Measurements from ENCODE around the gene MUCL3.
"Not testable (repeated sequence)": the region's sequence is repeated elsewhere in the genome, so short reads cannot be mapped to it uniquely, and the experiment has no call there.

The MUCL3 gene

GRCh38 chr6:30895343-30895742, 45.4 kb upstream of the MUCL3 start:
- TF ChIP-seq CTCF (IDR thresholded peaks at IDR 0.05; ENCODE audit: extremely low read depth, missing control alignments) = no peak
- DNase-seq (ENCODE audit: low spot score) = no peak

- TF ChIP-seq CTCF (IDR thresholded peaks at IDR 0.05; ENCODE audit: extremely low read depth, missing control alignments) = no peak
- no peak for DNase-seq (ENCODE audit: low spot score)
Observed at GRCh38 chr6:30896541-30896940, 44.2 kb upstream of the MUCL3 start.

GRCh38 chr6:30897882-30898281, 42.9 kb upstream of the MUCL3 start:
- TF ChIP-seq CTCF (IDR thresholded peaks at IDR 0.05; ENCODE audit: extremely low read depth, missing control alignments) = no peak

GRCh38 chr6:30898750-30899360, 41.9 kb upstream of the MUCL3 start:
- DNase-seq (ENCODE audit: low spot score) = no peak
- no peak for TF ChIP-seq CTCF (IDR thresholded peaks at IDR 0.05; ENCODE audit: extremely low read depth, missing control alignments)

More at GRCh38 chr6:30897882-30898281, 42.9 kb upstream of the MUCL3 start:
- no peak for DNase-seq (ENCODE audit: low spot score)

- no peak for DNase-seq (ENCODE audit: low spot score)
- TF ChIP-seq CTCF (IDR thresholded peaks at IDR 0.05; ENCODE audit: extremely low read depth, missing control alignments) = no peak
Observed at GRCh38 chr6:30900863-30901417, 39.8 kb upstream of the MUCL3 start.

GRCh38 chr6:30901436-30901835, 39.3 kb upstream of the MUCL3 start:
- DNase-seq (ENCODE audit: low spot score) = no peak
- no peak for TF ChIP-seq CTCF (IDR thresholded peaks at IDR 0.05; ENCODE audit: extremely low read depth, missing control alignments)

GRCh38 chr6:30902196-30902595, 38.6 kb upstream of the MUCL3 start:
- DNase-seq (ENCODE audit: low spot score) = not testable (repeated sequence)

GRCh38 chr6:30902709-30903108, 38.1 kb upstream of the MUCL3 start:
- DNase-seq (ENCODE audit: low spot score) = no peak
- TF ChIP-seq CTCF (IDR thresholded peaks at IDR 0.05; ENCODE audit: extremely low read depth, missing control alignments) = no peak

Data from GM20000 (cell line).